HCT116 (cell line): ENCODE data around the gene ALX4. TPM values are rescaled to one million over a fixed set of nuclear protein-coding genes. Genes with fewer than 3 reads are reported as not detected.

Experiments used
- ATAC-seq: fragments of 200-7000 bp; cut with Tn5 transposase; 2 replicates; pipeline ENCODE4 v1.9.1; 2020; ENCODE audit warnings: mild to moderate bottlenecking, moderate library complexity
- BruUV-seq: library from RNA; stranded (reverse); fragments of 400-500 nt; replicated peaks from 2 replicates; lab custom pipeline; 2021; lab: Mats Ljungman, UMichigan
- CTCF ChIA-PET: fragments of 300-600 bp; sonication (Branson Sonifier 250); formaldehyde crosslinking; loops from one replicate; lab custom pipeline; 2021; ENCODE audit warnings: antibody characterized with exemption; lab: Charles Lee
- POLR2A ChIA-PET: fragments of 300-600, 350-600 bp; sonication (Branson Sonifier 250); formaldehyde crosslinking; loops from one replicate; lab custom pipeline; 2021; ENCODE audit warnings: antibody characterized with exemption; lab: Charles Lee
- RAD21 ChIA-PET, 2 experiments: fragments of 300-600 bp; sonication (Branson Sonifier 250); formaldehyde crosslinking; loops; one replicate each; lab custom pipeline; 2023; ENCODE audit warnings: low total read pairs in 2 of 2; ENCODE audit not compliant: uncharacterized antibody in 2 of 2, unreplicated experiment in 2 of 2, low non-redundant PET in 1 of 2; lab: Charles Lee
- DNase-seq: peaks from one replicate; pipeline ENCODE4 v3.0.0-alpha.2; 2010; ENCODE audit warnings: low read depth, low spot score
- H2AFZ ChIP-seq: fragments of 200-600 bp; shearing (Covaris generic), sonication (generic); 2 replicates; pipeline ENCODE4 v1.6.1; 2017; ENCODE audit warnings: low read depth, mixed run types, mixed read lengths, antibody characterized with exemption, low read length; ENCODE audit not compliant: poor library complexity, severe bottlenecking
- H3K27ac ChIP-seq: 2 replicates; pipeline ENCODE4 v1.5.1; 2012; ENCODE audit warnings: low read depth, low read length
- H3K27me3 ChIP-seq: fragments of 200-600 bp; sonication (generic); 2 replicates; pipeline ENCODE4 v1.6.1; 2016; ENCODE audit warnings: mixed run types, low read length, mixed read lengths; ENCODE audit not compliant: insufficient read depth
- H3K36me3 ChIP-seq, 2 experiments: fragments of 200-500 bp in 1 of 2; fragments of 200-600 bp in 1 of 2; sonication (Bioruptor generic) in 1 of 2; sonication (generic) in 1 of 2; 2 replicates each; pipeline versions ENCODE4 v1.5.1 to v1.6.1; 2014 to 2016; ENCODE audit warnings: low read length in 2 of 2, inconsistent platforms in 1 of 2, mixed read lengths in 1 of 2, mixed run types in 1 of 2; ENCODE audit not compliant: insufficient read depth in 2 of 2, control insufficient read depth in 1 of 2
- H3K4me1 ChIP-seq, 2 experiments: fragments of 200-600 bp in 1 of 2; sonication (generic) in 1 of 2; 2 replicates each; pipeline versions ENCODE4 v1.5.1 to v1.6.1; 2012 to 2017; ENCODE audit warnings: low read length in 2 of 2, inconsistent platforms in 1 of 2, mild to moderate bottlenecking in 1 of 2, mixed read lengths in 1 of 2, mixed run types in 1 of 2, moderate library complexity in 1 of 2; ENCODE audit not compliant: insufficient read depth in 2 of 2, control insufficient read depth in 1 of 2
- H3K4me2 ChIP-seq: fragments of 200-600 bp; sonication (generic); 2 replicates; pipeline ENCODE4 v1.6.1; 2017; ENCODE audit warnings: mixed run types, low read length, mixed read lengths
- H3K4me3 ChIP-seq, 2 experiments: fragments of 200-600 bp in 1 of 2; sonication (generic) in 1 of 2; replicated peaks in 1 of 2; 2 replicates each; pipeline ENCODE4 v1.5.1; 2011 to 2016; ENCODE audit warnings: low read length in 2 of 2, control low read depth in 1 of 2, low read depth in 1 of 2, mild to moderate bottlenecking in 1 of 2, mixed read lengths in 1 of 2, mixed run types in 1 of 2
- H3K79me2 ChIP-seq: fragments of 200-600 bp; sonication (generic); 2 replicates; pipeline ENCODE4 v1.6.1; 2017; ENCODE audit warnings: mild to moderate bottlenecking, mixed run types, low read length, moderate library complexity, mixed read lengths; ENCODE audit not compliant: insufficient read depth
- H3K9ac ChIP-seq: fragments of 200-600 bp; sonication (generic); 2 replicates; pipeline ENCODE4 v1.6.1; 2016; ENCODE audit warnings: low read length, mixed read lengths
- H3K9me2 ChIP-seq: fragments of 200-600 bp; sonication (generic), shearing (Covaris generic); 2 replicates; pipeline ENCODE4 v1.6.1; 2017; ENCODE audit warnings: mixed run types, mild to moderate bottlenecking, moderate library complexity; ENCODE audit not compliant: insufficient read depth
- H3K9me3 ChIP-seq, 2 experiments: fragments of 200-500 bp in 1 of 2; fragments of 200-600 bp in 1 of 2; sonication (Bioruptor generic) in 1 of 2; sonication (generic) in 1 of 2; 2 replicates each; pipeline ENCODE4 v1.6.1; 2014 to 2017; ENCODE audit warnings: low read length in 2 of 2, mixed read lengths in 2 of 2, inconsistent platforms in 1 of 2, low read depth in 1 of 2, mild to moderate bottlenecking in 1 of 2, mixed run types in 1 of 2, moderate library complexity in 1 of 2; ENCODE audit not compliant: control insufficient read depth in 1 of 2, insufficient read depth in 1 of 2
- H4K20me1 ChIP-seq: fragments of 200-600 bp; sonication (generic), shearing (Covaris generic); 2 replicates; pipeline ENCODE4 v1.6.1; 2017; ENCODE audit warnings: mixed run types, mild to moderate bottlenecking, moderate library complexity; ENCODE audit not compliant: insufficient read depth
- CBX3 ChIP-seq: IDR thresholded peaks from 2 replicates; pipeline ENCODE4 v1.6.1; 2012; ENCODE audit warnings: low read depth
- CEBPB ChIP-seq: IDR thresholded peaks from 2 replicates; pipeline ENCODE4 v1.6.1; 2012; ENCODE audit warnings: low read depth
- EZH2phosphoT487 ChIP-seq: fragments of 200-600 bp; IDR thresholded peaks from 2 replicates; pipeline ENCODE4 v1.6.1; 2018; ENCODE audit warnings: antibody characterized with exemption, borderline replicate concordance
- POLR2A ChIP-seq: IDR thresholded peaks from 2 replicates; pipeline ENCODE4 v1.7.0; 2011; ENCODE audit warnings: borderline replicate concordance; ENCODE audit not compliant: insufficient read depth, insufficient read length; ENCODE audit errors: extremely low read depth
- POLR2AphosphoS5 ChIP-seq: IDR thresholded peaks from 2 replicates; pipeline ENCODE4 v1.6.1; 2011; ENCODE audit warnings: mild to moderate bottlenecking, low read depth, low read length, moderate library complexity
- SP1 ChIP-seq: IDR thresholded peaks from 2 replicates; pipeline ENCODE4 v1.6.1; 2012; ENCODE audit warnings: low read depth
- intact Hi-C: fragments of 100-400 bp; cut with micrococcal nuclease; formaldehyde crosslinking; loops from 2 replicates; pipeline ENCODE4 v1.10.0; 2022
- total RNA-seq: library from RNA; stranded (reverse); gene quantifications from one replicate; pipeline ENCODE4 v1.2.1, GENCODE V29; 2021; ENCODE audit not compliant: unreplicated experiment

Gene ALX4
- total RNA-seq, 1 experiment from 2014 or later, result not detected

DNA sequence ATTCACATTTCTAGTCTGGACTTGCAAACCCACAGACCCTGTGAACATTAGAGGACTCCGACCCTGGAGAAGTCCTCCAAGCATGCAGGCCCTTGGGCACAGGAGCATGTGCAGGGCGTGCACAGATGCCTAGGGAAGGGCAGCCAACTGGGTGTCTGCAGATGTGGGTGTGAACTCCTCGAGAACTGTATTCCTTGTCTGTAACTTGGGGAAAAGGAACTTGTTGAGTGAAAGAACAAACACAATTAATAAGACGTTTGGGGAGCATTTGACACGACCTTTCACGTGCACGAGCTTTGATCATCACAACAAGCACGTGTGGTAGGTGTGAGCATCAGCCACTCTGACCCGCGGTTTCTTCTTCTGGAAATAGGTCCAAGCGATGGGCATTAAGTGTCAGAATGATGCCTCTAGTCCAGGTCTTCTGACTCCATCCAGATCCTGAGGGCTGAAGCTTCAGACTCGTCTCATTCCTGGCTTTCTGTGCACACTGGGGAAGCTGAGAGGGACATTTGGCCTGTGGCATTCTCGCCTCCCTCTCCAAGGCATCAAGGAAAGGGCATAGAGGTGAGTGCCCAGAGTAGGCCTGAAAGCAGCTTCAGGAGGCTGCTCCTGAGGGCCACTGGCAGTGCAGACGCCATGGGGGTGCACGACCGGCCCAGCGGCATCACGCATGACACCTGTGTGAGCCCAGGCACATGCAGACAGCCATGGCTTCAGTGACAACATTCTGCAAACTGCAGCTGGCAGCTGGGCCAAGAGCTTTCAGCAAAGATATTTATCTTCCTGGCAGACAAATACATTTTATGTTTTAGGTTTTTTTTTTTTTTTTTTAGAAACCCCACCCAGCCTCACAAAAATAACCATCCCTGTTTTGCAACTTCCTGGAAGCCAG, 32.5 kb downstream of the ALX4 start:
- POLR2A ChIA-PET, result no interaction called here
- TF ChIP-seq CEBPB, result no peak
- TF ChIP-seq, all 23 proteins: peak for 0
- H3K36me3 ChIP-seq, result no peaks in the 10 kb centered on the region
- no peak overlapping the region for H2AFZ ChIP-seq
- DNase-seq (no peak), ATAC-seq (no peak)
- no peak overlapping the region for H3K4me2 ChIP-seq
- H3K9ac ChIP-seq, result no peak overlapping the region
- no peaks in the 10 kb centered on the region for H4K20me1 ChIP-seq
- H3K79me2 ChIP-seq, result no peaks in the 10 kb centered on the region
- H3K27ac ChIP-seq, result no peak overlapping the region
- no peaks in the 10 kb centered on the region for H3K9me2 ChIP-seq
- H3K4me3 ChIP-seq, result no peak overlapping the region
- no peaks in the 10 kb centered on the region for H3K4me1 ChIP-seq
- no peaks in the 10 kb centered on the region for H3K27me3 ChIP-seq
- H3K9me3 ChIP-seq, result no peaks in the 10 kb centered on the region
- intact Hi-C loops, result no loop called here
- ChIA-PET CTCF (no interaction called here), RAD21 (no interaction called here)
- BruUV-seq, result no TSS peak

DNA sequence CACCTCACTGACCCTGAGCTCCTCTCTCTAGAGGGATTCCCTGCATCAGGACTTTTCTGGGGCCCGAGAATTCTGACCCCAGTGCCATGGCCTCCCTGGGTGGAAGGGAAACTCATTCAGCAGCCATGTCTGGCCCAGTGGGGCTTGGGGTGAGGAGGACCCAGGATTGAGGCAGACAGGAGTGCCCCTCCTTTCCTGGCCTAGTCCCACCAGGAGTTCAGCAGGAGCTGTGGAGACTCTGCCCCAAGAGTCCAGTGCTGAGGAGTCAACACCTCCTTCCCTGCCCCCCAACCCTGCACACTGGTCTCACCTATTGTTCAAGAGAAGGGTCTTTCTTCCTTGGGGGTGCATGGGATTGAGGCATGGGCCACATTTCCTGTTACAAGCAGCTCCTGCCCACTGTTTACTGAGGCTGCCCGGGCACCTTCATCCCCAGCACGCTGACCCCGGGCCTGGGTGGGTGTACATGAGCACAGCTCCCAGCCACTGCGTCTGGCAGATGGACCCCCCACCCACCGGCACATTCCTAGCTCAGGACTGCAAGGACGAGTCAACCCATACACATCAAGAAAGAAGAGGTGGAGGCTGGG, 33.9 kb downstream of the ALX4 start:
- CTCF ChIA-PET, result no interaction called here
- H3K9me2 ChIP-seq, result no peaks in the 10 kb centered on the region
- no peaks in the 10 kb centered on the region for H3K36me3 ChIP-seq
- POLR2A ChIA-PET, result no interaction called here
- no peak overlapping the region for H3K4me3 ChIP-seq
- no peak overlapping the region for H3K9ac ChIP-seq
- TF ChIP-seq CBX3 (no peak), POLR2A (no peak), SP1 (no peak), POLR2AphosphoS5 (no peak), EZH2phosphoT487 (no peak)
- ATAC-seq (no peak), DNase-seq (no peak)
- no peak overlapping the region for H3K27ac ChIP-seq
- no peaks in the 10 kb centered on the region for H3K4me1 ChIP-seq
- RAD21 ChIA-PET, result no interaction called here
- intact Hi-C loops, result no loop called here
- H3K4me2 ChIP-seq, result no peak overlapping the region
- no TSS peak for BruUV-seq
- H4K20me1 ChIP-seq, result no peaks in the 10 kb centered on the region
- H3K27me3 ChIP-seq, result no peaks in the 10 kb centered on the region
- no peaks in the 10 kb centered on the region for H3K79me2 ChIP-seq
- H2AFZ ChIP-seq, result no peak overlapping the region
- no peaks in the 10 kb centered on the region for H3K9me3 ChIP-seq
